HG02759 (cell line): ENCODE measurements around the gene NUDT1.

Source experiments
- ATAC-seq: cut with Tn5 transposase; IDR thresholded peaks from one replicate; pipeline ENCODE4 v1.9.1; 2021; ENCODE audit warnings: mild to moderate bottlenecking, moderate library complexity; ENCODE audit not compliant: unreplicated experiment

Gene NUDT1

GRCh38 chr7:2290877-2291276, 48.9 kb downstream of the NUDT1 start:
- ATAC-seq, result no peak

GRCh38 chr7:2295936-2296620, 54.1 kb downstream of the NUDT1 start:
- no peak for ATAC-seq

GRCh38 chr7:2296832-2297231, 54.8 kb downstream of the NUDT1 start:
- ATAC-seq, result no peak

- peak; percentile 57 for ATAC-seq
Observed at GRCh38 chr7:2299131-2299829, 57.3 kb downstream of the NUDT1 start.

- ATAC-seq, result no peak
Observed at GRCh38 chr7:2299870-2300512, 58.0 kb downstream of the NUDT1 start.
